Colon (tissue), 2 donors: ENCODE results near the gene WDCP.

Source experiments
- FAIRE-seq: peaks from 2 replicates; lab custom pipeline; 2012; peaks lifted over from hg19 to GRCh38; lab: Jason Lieb, UNC
- donor health status: control.
- donor health status: control.

The WDCP gene

DNA sequence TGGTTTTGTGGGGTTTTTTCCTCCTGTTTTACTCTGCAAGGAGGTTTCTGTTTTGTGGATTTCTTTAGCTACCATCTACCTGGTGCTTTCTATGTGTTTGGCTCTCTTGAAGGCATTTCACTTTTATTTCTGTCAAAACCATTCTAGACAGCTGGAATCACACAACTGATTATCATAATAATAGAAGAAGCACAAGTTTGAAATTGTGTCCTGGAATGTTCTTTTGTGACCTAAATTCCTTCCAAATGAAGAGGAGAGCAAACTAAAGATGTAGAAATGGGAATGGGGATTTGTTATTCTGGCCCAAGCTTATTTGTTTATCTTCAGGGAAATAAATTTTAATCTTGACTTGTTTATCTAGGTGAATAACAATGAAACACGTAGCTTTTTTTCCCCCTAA, 54.3 kb downstream of the WDCP start:
- FAIRE-seq: no peak

DNA sequence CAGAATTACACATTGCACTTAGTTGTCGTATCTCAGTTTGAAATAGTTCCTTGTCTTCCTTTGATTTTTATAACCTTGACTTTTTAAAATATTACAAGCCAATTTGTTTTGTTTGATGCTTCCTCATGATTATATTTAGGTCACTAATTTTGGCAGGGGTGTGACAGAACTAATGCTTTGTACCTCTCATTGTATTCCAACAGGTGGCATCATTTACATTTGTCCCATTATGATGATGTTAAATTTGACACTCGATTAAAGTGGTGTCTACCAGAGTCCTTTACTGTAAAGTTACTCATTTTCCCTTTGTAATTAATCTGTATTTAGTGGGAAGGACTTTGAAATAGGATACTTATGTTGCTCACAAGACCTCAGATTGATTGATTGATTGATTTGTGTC, 58.8 kb downstream of the WDCP start:
- no peak for FAIRE-seq
